GM13976 (cell line): ENCODE measurements around the gene EIF4E1B.

Experiments
- DNase-seq: peaks from one replicate; pipeline ENCODE4 v3.0.0; 2012; ENCODE audit warnings: low spot score
- in situ Hi-C: fragments of 300-500 bp; cut with MboI; formaldehyde crosslinking; loops from one replicate; pipeline ENCODE4 v1.12.0; 2022; ENCODE audit warnings: low sequenced_read_pairs, mixed read lengths, inconsistent platforms; ENCODE audit not compliant: unreplicated experiment
- TF ChIP-seq, protein P1 (sequence below): IDR thresholded peaks from 2 replicates; pipeline ENCODE4 v1.5.1; 2012; ENCODE audit warnings: borderline replicate concordance, mild to moderate bottlenecking; ENCODE audit not compliant: insufficient read depth; ENCODE audit errors: extremely low read depth, missing control alignments, control extremely low read depth

EIF4E1B gene

DNA sequence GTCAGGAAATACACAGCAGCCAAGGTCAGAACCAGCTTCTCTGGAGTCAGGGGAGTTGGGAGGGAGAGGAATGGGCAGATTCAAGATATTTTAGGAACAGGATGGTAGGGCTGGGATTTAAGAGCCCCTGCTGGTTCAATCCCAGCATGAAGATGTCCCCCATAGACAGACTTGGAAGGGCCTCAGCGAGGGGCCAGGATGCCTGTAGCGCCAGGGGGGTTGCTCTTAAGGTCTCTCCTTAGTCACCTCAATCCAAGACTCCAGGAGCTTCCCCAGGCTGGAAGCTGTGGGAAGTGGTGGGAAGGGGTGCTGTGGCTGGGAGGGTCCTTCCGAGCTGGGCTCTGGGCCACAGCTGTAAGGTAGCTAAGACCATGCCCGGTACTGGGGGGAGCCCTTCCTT is 8.7 kb downstream of the EIF4E1B start:
- TF ChIP-seq, protein P1, sequence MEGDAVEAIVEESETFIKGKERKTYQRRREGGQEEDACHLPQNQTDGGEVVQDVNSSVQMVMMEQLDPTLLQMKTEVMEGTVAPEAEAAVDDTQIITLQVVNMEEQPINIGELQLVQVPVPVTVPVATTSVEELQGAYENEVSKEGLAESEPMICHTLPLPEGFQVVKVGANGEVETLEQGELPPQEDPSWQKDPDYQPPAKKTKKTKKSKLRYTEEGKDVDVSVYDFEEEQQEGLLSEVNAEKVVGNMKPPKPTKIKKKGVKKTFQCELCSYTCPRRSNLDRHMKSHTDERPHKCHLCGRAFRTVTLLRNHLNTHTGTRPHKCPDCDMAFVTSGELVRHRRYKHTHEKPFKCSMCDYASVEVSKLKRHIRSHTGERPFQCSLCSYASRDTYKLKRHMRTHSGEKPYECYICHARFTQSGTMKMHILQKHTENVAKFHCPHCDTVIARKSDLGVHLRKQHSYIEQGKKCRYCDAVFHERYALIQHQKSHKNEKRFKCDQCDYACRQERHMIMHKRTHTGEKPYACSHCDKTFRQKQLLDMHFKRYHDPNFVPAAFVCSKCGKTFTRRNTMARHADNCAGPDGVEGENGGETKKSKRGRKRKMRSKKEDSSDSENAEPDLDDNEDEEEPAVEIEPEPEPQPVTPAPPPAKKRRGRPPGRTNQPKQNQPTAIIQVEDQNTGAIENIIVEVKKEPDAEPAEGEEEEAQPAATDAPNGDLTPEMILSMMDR = no peak
- DNase-seq = no peak
- in situ Hi-C loops = no loop called here

DNA sequence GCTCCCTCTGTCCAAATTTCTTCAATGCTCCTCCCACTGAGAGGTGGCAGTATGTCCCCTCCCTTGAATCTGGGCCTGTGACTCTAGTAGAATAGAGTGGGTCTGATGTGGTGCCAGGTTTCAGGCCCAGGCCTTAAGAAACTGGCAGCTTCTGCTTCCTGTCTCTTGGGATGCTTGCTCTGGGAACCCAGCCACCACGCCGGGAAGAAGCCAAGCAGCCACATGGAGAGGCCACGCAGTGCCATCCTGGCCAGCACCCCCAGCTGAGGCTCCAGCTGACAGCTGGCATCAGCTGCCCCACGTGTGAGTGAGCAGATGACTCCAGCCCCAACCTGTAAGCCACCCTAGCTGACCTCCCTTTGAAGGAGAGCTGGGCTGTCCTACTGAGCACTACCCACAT is 9.5 kb downstream of the EIF4E1B start:
- in situ Hi-C loops = no loop called here
- TF ChIP-seq, protein P1 = no peak
- DNase-seq = no peak

DNA sequence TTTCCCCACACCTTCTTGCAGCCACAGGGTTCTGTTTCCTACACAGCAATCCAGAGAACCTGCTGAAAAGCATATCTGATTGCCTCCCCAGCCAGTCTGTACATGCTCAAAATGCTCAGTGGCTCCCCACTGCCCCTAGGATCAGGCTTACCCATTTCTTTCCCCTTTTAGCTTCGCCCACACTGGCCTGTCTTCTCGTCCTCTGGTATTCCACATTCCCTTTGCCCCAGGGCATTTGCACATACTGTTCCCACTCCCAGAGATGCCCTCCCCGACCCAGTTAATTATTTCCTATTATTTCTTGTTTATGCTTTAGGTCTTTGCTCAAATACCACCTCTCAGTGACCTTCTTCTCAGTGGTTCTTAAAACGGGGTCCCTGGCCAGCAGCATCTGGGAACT is 10.1 kb downstream of the EIF4E1B start:
- TF ChIP-seq, protein P1 = no peak
- no peak for DNase-seq
- in situ Hi-C loops = no loop called here

DNA sequence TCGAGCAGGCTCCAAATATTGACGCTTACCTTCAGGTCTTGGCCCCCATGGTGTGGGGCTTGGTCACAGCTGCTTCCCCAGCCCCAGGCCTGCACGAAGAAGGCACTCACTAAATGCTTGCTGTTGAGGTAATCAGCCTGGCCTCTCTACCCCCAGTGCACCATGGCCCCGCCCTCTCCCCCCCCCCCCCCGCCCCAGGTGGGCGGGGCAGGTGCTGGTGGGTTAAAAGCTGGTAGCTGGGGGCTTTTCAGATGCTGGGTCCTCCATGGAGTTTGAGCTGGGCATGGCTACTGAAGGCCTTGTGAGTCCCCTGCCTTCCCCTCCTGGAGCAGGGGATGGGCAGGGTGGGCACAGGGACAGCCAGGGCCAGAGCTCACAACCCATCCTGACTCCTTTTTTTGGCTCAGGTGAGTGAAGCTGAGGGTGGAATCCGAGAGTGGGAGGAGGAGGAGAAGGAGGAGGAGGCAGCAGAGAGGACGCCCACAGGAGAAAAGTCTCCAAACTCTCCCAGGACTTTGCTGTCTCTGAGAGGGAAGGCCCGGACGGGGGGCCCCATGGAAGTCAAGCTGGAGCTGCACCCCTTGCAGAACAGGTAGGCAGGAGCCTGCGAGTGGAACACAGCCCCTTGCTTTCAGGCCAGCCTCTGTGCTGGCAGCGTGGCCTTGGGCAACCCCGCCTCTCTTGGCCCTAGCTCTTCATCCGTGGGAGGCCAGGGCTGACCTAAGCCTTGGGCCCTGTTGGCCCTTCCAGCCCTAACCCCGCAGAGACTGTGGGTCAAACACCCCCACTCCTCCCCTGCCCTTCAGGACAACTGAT is 12.4 kb downstream of the EIF4E1B start:
- in situ Hi-C loops = no loop called here

DNA sequence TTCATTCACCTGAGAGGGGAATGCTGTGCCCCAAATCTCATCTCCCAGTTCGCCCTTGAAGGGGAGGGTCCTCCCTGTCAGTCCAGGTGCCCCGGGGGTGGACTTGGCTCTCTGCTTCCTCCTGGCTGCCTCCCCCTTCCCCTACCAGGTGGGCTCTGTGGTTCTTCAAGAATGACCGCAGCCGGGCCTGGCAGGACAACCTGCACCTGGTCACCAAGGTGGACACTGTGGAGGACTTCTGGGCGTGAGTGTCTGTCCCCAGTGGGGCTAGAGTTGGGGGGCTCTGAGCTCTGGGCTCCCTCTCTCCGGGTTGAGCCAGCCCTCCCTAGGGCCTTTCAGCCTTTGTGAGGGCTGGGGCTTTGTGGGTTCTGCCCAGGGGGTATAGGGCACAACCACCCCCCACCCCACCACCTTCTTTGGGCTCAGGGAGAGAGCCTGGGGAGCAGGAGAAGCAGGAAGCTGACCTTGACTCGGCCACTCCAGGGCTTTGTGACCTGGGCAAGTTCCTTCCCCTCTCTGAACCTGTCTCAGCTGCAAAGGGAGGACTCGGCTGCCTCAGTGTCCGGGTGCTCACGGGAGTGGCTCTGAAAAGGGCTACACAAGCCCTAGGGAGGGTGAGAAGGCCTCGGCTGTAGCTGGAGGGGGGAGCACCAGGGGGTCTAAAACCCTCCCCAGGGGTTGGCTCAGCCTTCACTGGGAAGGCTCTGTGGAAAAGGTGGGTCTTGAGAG is 13.2 kb downstream of the EIF4E1B start:
- TF ChIP-seq, protein P1 = no peak
- DNase-seq = no peak
- in situ Hi-C loops = no loop called here

More for the DNA sequence above, 12.4 kb downstream of the EIF4E1B start:
- no peak for DNase-seq
- TF ChIP-seq, protein P1 = no peak

DNA sequence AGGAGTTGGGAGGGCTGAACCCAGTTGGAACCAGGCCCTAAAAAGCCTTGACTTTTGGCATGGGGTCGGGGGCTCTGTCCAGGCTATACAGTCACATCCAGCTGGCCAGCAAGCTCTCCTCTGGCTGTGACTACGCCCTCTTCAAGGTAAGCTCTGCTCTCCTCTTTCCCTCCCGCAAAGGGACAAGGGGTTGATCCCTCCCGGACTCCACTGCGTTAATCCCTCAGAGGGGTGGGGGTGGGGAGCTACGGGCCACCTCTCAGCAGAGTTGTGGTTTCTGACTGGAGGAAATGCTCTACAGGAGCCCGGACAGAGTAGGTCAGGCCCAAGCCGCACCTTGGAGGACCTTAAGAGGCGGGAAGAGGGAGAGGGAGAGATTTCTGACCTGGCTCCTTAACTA is 13.8 kb downstream of the EIF4E1B start:
- in situ Hi-C loops = no loop called here
- DNase-seq = no peak
- TF ChIP-seq, protein P1 = no peak
